H1 (cell line): ENCODE measurements around the gene SKAP1. TPM values are rescaled to one million over a fixed set of nuclear protein-coding genes. Genes with fewer than 3 reads are reported as not detected.

ENCODE experiments used
- CBX8 ChIP-seq: fragments of 300-800, 300-1000 bp; sonication (generic); IDR thresholded peaks from 2 replicates; pipeline ENCODE4 v1.7.1; 2016; ENCODE audit warnings: low read depth, low read length, borderline replicate concordance
- FOSL1 ChIP-seq: IDR thresholded peaks from 2 replicates; pipeline ENCODE4 v1.6.1; 2011; ENCODE audit warnings: mild to moderate bottlenecking, low read depth, low read length, moderate library complexity; ENCODE audit not compliant: insufficient read depth
- polyA plus RNA-seq, 7 experiments: library from polyadenylated mRNA; depleted of rRNA in 3 of 7; stranded (reverse) in 5 of 7; unstranded in 2 of 7; fragments of >200 nt in 5 of 7; fragments of 200-250 nt in 2 of 7; gene quantifications; 1 replicate in 5 of 7; 2 replicates in 1 of 7; 4 replicates in 1 of 7; pipeline versions ENCODE4 v1.2.1 to v1.2.3, GENCODE V29; 2011 to 2013; ENCODE audit warnings: missing spikeins in 2 of 7, mixed read lengths in 2 of 7
- total RNA-seq: library from RNA; stranded (reverse); fragmentation: NEBNext Ultra II Directional; extraction: Animal tissue kit (Norgen Biotek cat#: 25700); gene quantifications from 2 replicates; pipeline ENCODE4 v1.2.1, GENCODE V29; 2021

SKAP1 gene
- total and polyA plus RNA-seq, 2 of the 8 experiments (the other 6 are each of a cell fraction or from before 2014, with no cell fraction given): not detected

DNA sequence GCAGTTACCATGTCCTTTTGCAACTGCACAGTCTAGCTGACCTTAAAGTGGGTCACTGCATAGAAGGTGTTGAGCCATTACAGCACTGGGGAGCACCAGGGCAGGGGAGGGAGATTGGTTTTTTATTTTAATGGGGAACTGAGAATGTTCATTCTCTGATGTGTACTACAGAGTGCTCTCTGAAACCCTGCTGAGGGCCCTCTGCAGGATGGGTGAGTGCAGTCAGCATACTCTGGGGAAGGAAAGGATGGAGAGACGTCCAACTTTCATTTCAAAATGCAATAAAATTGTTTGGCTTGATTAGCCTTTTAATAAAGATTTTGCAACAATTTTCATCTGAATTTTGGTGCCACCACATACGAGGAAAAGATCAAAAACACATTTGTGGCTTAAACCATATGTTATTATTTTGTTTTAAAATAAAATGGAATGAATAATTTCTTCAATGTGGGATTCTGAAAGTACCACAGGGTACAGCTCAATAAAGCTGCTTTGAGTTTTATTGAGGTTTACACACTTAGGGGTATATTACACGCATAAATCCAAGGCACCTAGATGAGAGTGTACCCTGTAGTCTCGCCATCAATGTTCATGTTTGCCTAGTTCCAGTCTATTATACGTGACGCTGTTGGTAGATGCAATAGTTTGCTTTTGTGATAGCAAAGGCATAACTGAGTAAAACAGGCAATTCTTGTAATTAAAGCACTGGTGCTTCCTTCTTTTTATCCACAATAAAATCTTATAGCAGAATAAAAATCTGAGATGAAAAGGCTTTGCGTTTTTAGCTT is 249.0 kb downstream of the SKAP1 start (continued):
- TF ChIP-seq CBX8 (no peak), FOSL1 (no peak)
- TF ChIP-seq, all 59 proteins: peak for 0
